Activated T-cell treated with anti-CD3 and anti-CD28 coated beads, Interleukin-2, amount 50 U/mL, for 72 hours (primary cell): ENCODE measurements around the gene EPB41L4B. TPM values are rescaled to one million over a fixed set of nuclear protein-coding genes. Genes with fewer than 3 reads are reported as not detected.
A peak's percentile ranks its signal among the peaks of the same experiment; 100 is the strongest.
"Not testable (repeated sequence)": the region's sequence is repeated elsewhere in the genome, so short reads cannot be mapped to it uniquely, and the experiment has no call there.

Experiments
- ATAC-seq, 2 donors: fragments of 150-1000 bp; cut with Tn5 transposase; replicated peaks in 1 of 2; 2 replicates each; pipeline ENCODE4 v1.10.0; 2021; ENCODE audit warnings: moderate library complexity in 2 of 2, mild to moderate bottlenecking in 1 of 2
- DNase-seq, 2 donors: peaks; one replicate each; pipeline ENCODE4 v3.0.0; 2021 to 2022; ENCODE audit warnings: mixed read lengths in 1 of 2
- H3K27ac Mint-ChIP-seq: one replicate; pipeline ENCODE4 v1.8.0; 2022; ENCODE audit warnings: mild to moderate bottlenecking, moderate library complexity, mixed read lengths
- H3K27me3 Mint-ChIP-seq: one replicate; pipeline ENCODE4 v1.8.0; 2022; ENCODE audit warnings: low read depth, mixed read lengths
- H3K36me3 Mint-ChIP-seq, 2 donors: one replicate each; pipeline ENCODE4 v1.8.0; 2022; ENCODE audit warnings: mixed read lengths in 2 of 2, mild to moderate bottlenecking in 1 of 2; ENCODE audit not compliant: insufficient read depth in 2 of 2
- H3K4me1 Mint-ChIP-seq: one replicate; pipeline ENCODE4 v1.8.0; 2022; ENCODE audit warnings: low read depth, mixed read lengths
- H3K4me3 Mint-ChIP-seq, 2 donors: one replicate each; pipeline ENCODE4 v1.8.0; 2022; ENCODE audit warnings: mild to moderate bottlenecking in 2 of 2, mixed read lengths in 2 of 2, moderate library complexity in 2 of 2
- H3K9me3 Mint-ChIP-seq, 2 donors: one replicate each; pipeline ENCODE4 v1.8.0; 2022; ENCODE audit warnings: mixed read lengths in 2 of 2
- total RNA-seq, 2 donors: library from RNA; stranded (reverse); gene quantifications; one replicate each; pipeline ENCODE4 v1.2.3, GENCODE V29; 2022

The EPB41L4B gene
- 1 to 10 TPM; 1.6 to 3.8 TPM for total RNA-seq

DNA sequence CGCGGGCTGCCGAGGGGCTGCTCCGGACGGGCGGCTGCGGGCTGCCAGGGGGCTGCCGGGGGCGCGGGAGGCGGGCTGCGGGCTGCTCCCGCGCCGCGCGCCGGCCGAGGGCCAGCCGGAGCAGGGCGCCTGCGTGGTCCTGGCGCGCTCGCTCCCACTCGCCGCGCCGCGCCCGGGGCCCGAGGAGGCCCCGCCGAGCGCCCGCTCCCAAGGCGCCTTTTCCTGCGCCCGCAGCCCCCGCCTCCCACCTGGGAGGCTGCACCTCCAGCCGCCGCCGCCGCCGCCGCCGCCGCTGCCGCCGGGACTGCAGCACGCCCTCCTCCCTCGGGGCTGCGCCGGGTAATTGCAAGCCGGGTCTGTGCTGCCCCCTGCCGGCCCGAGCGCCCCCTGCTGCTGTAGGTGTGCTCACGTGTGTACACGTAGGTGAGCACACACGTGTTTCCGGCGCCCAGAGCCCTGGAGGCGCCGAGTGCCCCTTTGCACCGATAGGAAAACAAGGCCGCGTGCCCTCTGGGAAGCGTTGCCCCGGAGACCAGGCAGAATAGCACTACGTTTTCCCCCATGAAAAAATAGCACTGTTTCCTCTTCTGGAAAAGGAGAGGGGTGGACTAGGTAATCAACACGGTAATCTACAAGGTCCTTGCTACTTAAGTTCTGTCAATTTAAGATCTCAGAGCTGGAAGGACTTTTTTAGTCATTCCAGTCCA lies at the start of gene EPB41L4B:
EPB41L4B (minus strand) TSS at position 318 of the 707 bp plus-strand sequence. CDS start 613 bp downstream, outside the sequence.
- Mint-ChIP-seq H3K9me3 (no peaks in the 10 kb centered on the region), H3K36me3 (no peaks in the 10 kb centered on the region), H3K27ac (no peak within 1 kb of the TSS), H3K4me1 (peaks cover 9% of the 10 kb centered on the region), H3K27me3 (peaks cover 71% of the 10 kb centered on the region), H3K4me3 (peak within 1 kb of the TSS; percentile 82 to 85)
- ATAC-seq (peak; percentile 97 to 99), DNase-seq (peak; percentile 93 to 95)

DNA sequence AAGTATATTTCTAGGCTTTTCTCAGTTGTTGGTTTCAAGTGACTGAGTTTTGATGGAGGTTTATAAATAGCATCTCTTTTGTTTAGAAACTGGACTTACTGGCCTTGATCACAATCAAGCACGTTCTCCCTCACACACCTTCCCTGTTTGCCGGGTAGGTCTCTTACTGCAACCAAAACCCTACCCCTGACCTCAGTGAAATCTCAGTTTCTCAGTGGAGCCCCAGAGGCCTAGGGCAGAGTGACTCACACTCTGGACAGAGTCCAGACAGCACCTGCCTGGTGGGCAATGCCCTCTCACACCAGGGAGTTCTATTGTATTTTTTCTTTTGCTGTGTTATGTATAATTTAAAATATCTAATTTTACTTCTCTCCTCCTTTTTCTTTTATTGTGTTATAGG lies 48.4 kb upstream of the EPB41L4B start:
- H3K27ac Mint-ChIP-seq: no peak overlapping the region
- no peak for ATAC-seq
- peaks cover 0 to 2% of the 10 kb centered on the region in 2 donors for H3K36me3 Mint-ChIP-seq
- no peaks in the 10 kb centered on the region for H3K4me1 Mint-ChIP-seq
- DNase-seq: no peak
- H3K27me3 Mint-ChIP-seq: peaks cover 20% of the 10 kb centered on the region
- H3K4me3 Mint-ChIP-seq: no peak overlapping the region
- H3K9me3 Mint-ChIP-seq: peaks cover 2 to 3% of the 10 kb centered on the region in 2 donors

DNA sequence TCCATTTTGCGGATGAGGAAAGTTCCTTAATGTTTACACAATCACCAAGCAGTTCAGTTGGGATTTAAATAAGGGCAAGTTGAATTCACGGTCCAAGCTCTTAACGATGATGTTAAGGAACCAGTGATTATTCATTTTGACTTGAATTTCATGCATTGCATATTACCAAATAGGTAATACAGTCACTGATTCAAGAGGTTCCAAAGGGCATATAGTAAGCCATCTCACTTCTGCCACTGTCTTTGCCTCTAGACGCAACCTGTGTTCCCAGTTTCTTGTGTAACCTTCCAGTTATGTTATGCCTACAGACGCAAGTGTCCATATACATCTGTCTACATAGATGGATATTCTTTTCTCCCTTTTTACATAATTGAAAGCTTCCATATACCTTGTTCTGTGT lies 39.9 kb upstream of the EPB41L4B start:
- Mint-ChIP-seq H3K4me3 (no peak overlapping the region), H3K27ac (no peak overlapping the region), H3K9me3 (no peaks in the 10 kb centered on the region), H3K36me3 (no peaks in the 10 kb centered on the region), H3K4me1 (no peaks in the 10 kb centered on the region), H3K27me3 (peaks cover 28% of the 10 kb centered on the region)
- no peak for ATAC-seq
- DNase-seq: no peak

DNA sequence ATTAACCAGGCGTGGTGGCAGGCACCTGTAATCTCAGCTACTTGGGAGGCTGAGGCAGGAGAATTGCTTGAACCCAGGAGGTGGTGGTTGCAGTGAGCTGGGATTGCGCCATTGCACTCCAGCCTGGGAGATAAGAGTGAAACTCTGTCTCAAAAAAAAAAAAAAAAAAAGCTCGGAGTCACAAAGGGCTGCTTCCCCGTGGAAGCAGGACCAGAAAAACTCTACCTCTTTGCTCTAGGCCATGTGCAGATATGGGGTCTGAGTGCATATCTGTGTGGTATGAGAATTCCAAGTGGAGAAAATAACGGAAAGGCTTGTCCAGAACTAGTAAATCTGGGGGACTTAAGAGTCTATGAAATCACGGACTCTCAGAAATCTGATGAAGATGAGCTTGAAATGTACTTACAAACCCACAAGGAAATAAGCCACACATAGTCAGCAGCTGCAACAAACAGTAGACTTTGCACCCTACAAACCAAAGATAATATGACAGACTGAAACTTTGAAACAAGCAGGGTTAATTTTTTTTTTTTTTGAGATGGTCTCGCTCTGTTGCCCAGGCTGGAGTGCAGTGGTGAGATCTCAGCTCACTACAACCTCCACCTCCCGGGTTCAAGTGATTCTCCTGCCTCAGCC lies 38.2 kb upstream of the EPB41L4B start:
- H3K27ac Mint-ChIP-seq: not testable (repeated sequence)

GRCh38 chr9:109355564-109356297 lies 34.9 kb upstream of the EPB41L4B start:
- Mint-ChIP-seq H3K9me3 (no peaks in the 10 kb centered on the region), H3K4me3 (no peak overlapping the region), H3K4me1 (peaks cover 5% of the 10 kb centered on the region), H3K36me3 (no peaks in the 10 kb centered on the region), H3K27ac (no peak overlapping the region), H3K27me3 (peaks cover 17% of the 10 kb centered on the region)
- no peak for ATAC-seq
- no peak for DNase-seq

More for the DNA sequence above, 38.2 kb upstream of the EPB41L4B start:
- H3K9me3 Mint-ChIP-seq, ATAC-seq, H3K4me1 Mint-ChIP-seq, H3K4me3 Mint-ChIP-seq, H3K36me3 Mint-ChIP-seq, DNase-seq: not testable (repeated sequence)
- H3K27me3 Mint-ChIP-seq: peaks cover 24% of the 10 kb centered on the region

GRCh38 chr9:109354190-109354589 lies 33.3 kb upstream of the EPB41L4B start:
- H3K4me3 Mint-ChIP-seq: no peak overlapping the region
- peaks cover 6% of the 10 kb centered on the region for H3K4me1 Mint-ChIP-seq
- no peak for DNase-seq
- peaks cover 18% of the 10 kb centered on the region for H3K27me3 Mint-ChIP-seq
- H3K36me3 Mint-ChIP-seq: no peaks in the 10 kb centered on the region
- no peaks in the 10 kb centered on the region for H3K9me3 Mint-ChIP-seq
- ATAC-seq: no peak
- H3K27ac Mint-ChIP-seq: no peak overlapping the region

GRCh38 chr9:109351032-109351431 lies 30.2 kb upstream of the EPB41L4B start:
- no peaks in the 10 kb centered on the region for H3K9me3 Mint-ChIP-seq
- no peak for ATAC-seq
- DNase-seq: no peak
- no peak overlapping the region for H3K27ac Mint-ChIP-seq
- H3K36me3 Mint-ChIP-seq: no peaks in the 10 kb centered on the region
- no peak overlapping the region for H3K4me3 Mint-ChIP-seq
- peaks cover 6% of the 10 kb centered on the region for H3K4me1 Mint-ChIP-seq
- H3K27me3 Mint-ChIP-seq: peaks cover 32% of the 10 kb centered on the region

- H3K9me3 Mint-ChIP-seq: no peaks in the 10 kb centered on the region
- DNase-seq: no peak
Measured at GRCh38 chr9:109349421-109349846, 28.6 kb upstream of the EPB41L4B start.

DNA sequence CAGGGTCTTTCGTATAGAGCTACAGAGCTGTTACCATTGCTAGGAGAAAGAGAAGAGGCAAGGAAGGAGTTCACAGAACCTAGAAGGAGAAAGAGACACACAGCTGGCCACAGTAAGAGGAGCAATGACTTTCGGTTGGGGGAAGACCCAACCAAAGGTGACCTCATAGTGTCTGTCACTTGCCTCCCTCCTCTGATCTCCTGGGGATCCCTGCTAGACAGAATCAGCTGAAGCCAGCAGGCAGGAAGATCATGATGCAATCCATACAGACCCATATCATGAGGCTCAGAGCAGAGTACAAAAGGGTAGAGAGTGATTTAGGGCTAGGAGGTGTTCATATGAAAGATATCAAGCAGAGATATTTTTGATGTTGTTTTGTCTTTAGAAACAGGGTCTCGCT lies 26.0 kb upstream of the EPB41L4B start:
- H3K27me3 Mint-ChIP-seq: peaks cover 26% of the 10 kb centered on the region
- H3K36me3 Mint-ChIP-seq: no peaks in the 10 kb centered on the region
- no peak for DNase-seq
- no peaks in the 10 kb centered on the region for H3K9me3 Mint-ChIP-seq
- ATAC-seq: no peak
- H3K4me3 Mint-ChIP-seq: no peak overlapping the region
- H3K4me1 Mint-ChIP-seq: peaks cover 6% of the 10 kb centered on the region
- H3K27ac Mint-ChIP-seq: no peak overlapping the region

More at GRCh38 chr9:109349421-109349846, 28.6 kb upstream of the EPB41L4B start:
- Mint-ChIP-seq H3K36me3 (no peaks in the 10 kb centered on the region), H3K27me3 (peaks cover 23% of the 10 kb centered on the region), H3K27ac (no peak overlapping the region), H3K4me1 (peaks cover 6% of the 10 kb centered on the region), H3K4me3 (no peak overlapping the region)
- ATAC-seq: no peak

- H3K27ac Mint-ChIP-seq: no peak overlapping the region
- peaks cover 21% of the 10 kb centered on the region for H3K27me3 Mint-ChIP-seq
- H3K4me1 Mint-ChIP-seq: no peaks in the 10 kb centered on the region
- H3K36me3 Mint-ChIP-seq: no peaks in the 10 kb centered on the region
- H3K4me3 Mint-ChIP-seq: no peak overlapping the region
- no peak for DNase-seq
- no peaks in the 10 kb centered on the region for H3K9me3 Mint-ChIP-seq
- ATAC-seq: no peak
Measured at GRCh38 chr9:109344866-109345265, 24.0 kb upstream of the EPB41L4B start.

DNA sequence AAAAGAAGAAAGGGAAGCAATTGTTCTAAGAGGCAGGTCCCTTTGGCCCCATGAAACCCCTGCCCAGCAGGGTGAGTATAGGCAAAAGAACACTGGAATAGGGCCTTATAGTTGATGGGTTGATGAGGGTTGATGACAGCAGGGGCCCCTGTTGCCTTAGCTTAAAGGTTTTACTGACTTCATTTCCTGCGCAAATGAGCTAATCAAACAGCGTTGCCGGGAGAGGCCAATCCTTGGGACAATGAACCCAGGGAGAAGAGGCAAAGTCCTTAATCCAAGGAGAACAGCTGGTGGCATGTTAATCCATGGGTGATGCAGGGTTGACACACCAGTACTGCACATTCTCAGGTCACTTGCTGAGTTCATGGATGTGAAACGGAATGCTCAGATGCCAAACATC lies 22.0 kb upstream of the EPB41L4B start:
- Mint-ChIP-seq H3K4me1 (no peaks in the 10 kb centered on the region), H3K36me3 (no peaks in the 10 kb centered on the region), H3K27me3 (peaks cover 18% of the 10 kb centered on the region), H3K27ac (no peak overlapping the region), H3K4me3 (no peak overlapping the region), H3K9me3 (no peaks in the 10 kb centered on the region)
- DNase-seq (no peak), ATAC-seq (no peak)

- no peaks in the 10 kb centered on the region for H3K4me1 Mint-ChIP-seq
- ATAC-seq: no peak
- no peaks in the 10 kb centered on the region for H3K36me3 Mint-ChIP-seq
- H3K9me3 Mint-ChIP-seq: no peaks in the 10 kb centered on the region
- peaks cover 5% of the 10 kb centered on the region for H3K27me3 Mint-ChIP-seq
- H3K4me3 Mint-ChIP-seq: no peak overlapping the region
- H3K27ac Mint-ChIP-seq: no peak overlapping the region
- no peak for DNase-seq
Measured at GRCh38 chr9:109341561-109341960, 20.7 kb upstream of the EPB41L4B start.

- H3K27me3 Mint-ChIP-seq, H3K4me1 Mint-ChIP-seq, H3K36me3 Mint-ChIP-seq, H3K27ac Mint-ChIP-seq, H3K4me3 Mint-ChIP-seq, H3K9me3 Mint-ChIP-seq, ATAC-seq, DNase-seq: not testable (repeated sequence)
Measured at GRCh38 chr9:109340979-109341378, 20.1 kb upstream of the EPB41L4B start.
